OCI-LY1 (cell line): ENCODE data around the gene CACNG3.
"Not testable (repeated sequence)": the region's sequence is repeated elsewhere in the genome, so short reads cannot be mapped to it uniquely, and the experiment has no call there.

ENCODE experiments used
- H2AFZ ChIP-seq: fragments of 200-600 bp; sonication (generic), shearing (Covaris generic); 2 replicates; pipeline ENCODE4 v1.6.0; 2014; ENCODE audit warnings: antibody characterized with exemption, mild to moderate bottlenecking, low read length
- H3F3A ChIP-seq: fragments of 200-600 bp; sonication (generic), shearing (Covaris generic); 2 replicates; pipeline ENCODE4 v1.6.0; 2014; ENCODE audit warnings: mild to moderate bottlenecking, antibody characterized with exemption, low read length, moderate library complexity; ENCODE audit not compliant: insufficient read depth
- H3K27ac ChIP-seq: fragments of 200-600 bp; sonication (generic); 2 replicates; pipeline ENCODE4 v1.5.1; 2014; ENCODE audit warnings: low read length, mixed run types, mild to moderate bottlenecking, low read depth; ENCODE audit not compliant: poor library complexity, severe bottlenecking
- H3K27me3 ChIP-seq: fragments of 200-600 bp; sonication (generic); 2 replicates; pipeline ENCODE4 v1.6.0; 2014; ENCODE audit warnings: antibody characterized with exemption, mild to moderate bottlenecking, low read length, moderate library complexity; ENCODE audit not compliant: insufficient read depth
- H3K36me3 ChIP-seq: fragments of 200-600 bp; sonication (generic); 2 replicates; pipeline ENCODE4 v1.6.1; 2014; ENCODE audit warnings: mild to moderate bottlenecking, antibody characterized with exemption, low read length, moderate library complexity, mixed read lengths; ENCODE audit not compliant: insufficient read depth
- H3K4me1 ChIP-seq: fragments of 200-600 bp; sonication (generic); 2 replicates; pipeline ENCODE4 v1.5.1; 2014; ENCODE audit warnings: mild to moderate bottlenecking, low read length, moderate library complexity; ENCODE audit not compliant: insufficient read depth, severe bottlenecking
- H3K4me2 ChIP-seq: fragments of 200-600 bp; sonication (generic), shearing (Covaris generic); 2 replicates; pipeline ENCODE4 v1.6.1; 2014; ENCODE audit warnings: low read length
- H3K4me3 ChIP-seq: fragments of 200-600 bp; sonication (generic); 2 replicates; pipeline ENCODE4 v1.5.1; 2014; ENCODE audit warnings: low read length, low read depth, mild to moderate bottlenecking, mixed read lengths; ENCODE audit not compliant: poor library complexity, severe bottlenecking
- H3K79me2 ChIP-seq: fragments of 200-600 bp; shearing (Covaris generic); 2 replicates; pipeline ENCODE4 v1.6.1; 2016; ENCODE audit warnings: mixed run types, low read length, mixed read lengths; ENCODE audit not compliant: insufficient read depth
- H3K9ac ChIP-seq: fragments of 200-600 bp; sonication (generic), shearing (Covaris generic); 2 replicates; pipeline ENCODE4 v1.6.1; 2014; ENCODE audit warnings: mild to moderate bottlenecking, low read length, mixed read lengths
- H3K9me2 ChIP-seq: fragments of 200-600 bp; sonication (generic), shearing (Covaris generic); 2 replicates; pipeline ENCODE4 v1.6.1; 2014; ENCODE audit warnings: low read depth, mild to moderate bottlenecking, low read length, mixed read lengths
- H3K9me3 ChIP-seq: fragments of 200-600 bp; shearing (Covaris generic); 2 replicates; pipeline ENCODE4 v1.6.1; 2014; ENCODE audit warnings: low read length, mixed read lengths
- H4K20me1 ChIP-seq: fragments of 200-600 bp; sonication (generic), shearing (Covaris generic); 2 replicates; pipeline ENCODE4 v1.6.0; 2016; ENCODE audit warnings: mild to moderate bottlenecking, low read length; ENCODE audit not compliant: insufficient read depth
- CTCF ChIP-seq: fragments of 200-600 bp; sonication (generic), shearing (Covaris generic); IDR thresholded peaks from 2 replicates; pipeline ENCODE4 v1.5.1; 2017; ENCODE audit warnings: mild to moderate bottlenecking, antibody characterized with exemption, low read length, moderate library complexity, mixed read lengths
- EZH2 ChIP-seq: fragments of 200-600 bp; sonication (generic), shearing (Covaris generic); IDR thresholded peaks from 2 replicates; pipeline ENCODE4 v1.8.0; 2017; ENCODE audit warnings: borderline replicate concordance, mixed run types, mild to moderate bottlenecking, antibody characterized with exemption, low read length, moderate library complexity, mixed read lengths

Gene CACNG3

DNA sequence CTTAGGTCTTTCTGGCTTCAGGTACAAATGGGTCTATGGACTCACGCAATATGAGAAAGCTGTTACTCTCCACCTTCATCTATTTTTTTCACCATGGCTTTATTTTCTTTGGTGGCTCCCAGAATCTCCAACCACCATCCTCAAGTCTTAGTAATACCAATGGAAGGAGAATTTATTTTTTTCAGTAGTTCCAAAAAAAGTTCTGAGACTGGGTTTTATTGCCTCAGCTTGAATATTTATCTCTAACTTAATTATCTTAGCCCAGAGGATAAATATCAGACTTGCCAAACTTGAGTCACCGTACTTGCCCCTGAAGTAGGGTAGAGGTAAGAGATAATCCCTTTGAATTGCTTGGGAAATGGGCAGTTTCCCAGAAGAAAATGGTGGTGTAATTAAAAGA is 23.2 kb upstream of the CACNG3 start:
- no peaks in the 10 kb centered on the region for H4K20me1 ChIP-seq
- no peaks in the 10 kb centered on the region for H3K9me2 ChIP-seq
- no peak overlapping the region for H3K4me3 ChIP-seq
- TF ChIP-seq EZH2 (no peak), CTCF (no peak)
- H3K4me2 ChIP-seq = no peak overlapping the region
- H3K36me3 ChIP-seq = no peaks in the 10 kb centered on the region
- no peak overlapping the region for H3K27ac ChIP-seq
- H3K9me3 ChIP-seq = no peaks in the 10 kb centered on the region
- no peaks in the 10 kb centered on the region for H3K4me1 ChIP-seq
- H3K79me2 ChIP-seq = no peaks in the 10 kb centered on the region
- H3F3A ChIP-seq = no peaks in the 10 kb centered on the region
- H2AFZ ChIP-seq = no peak overlapping the region
- H3K9ac ChIP-seq = no peak overlapping the region
- no peaks in the 10 kb centered on the region for H3K27me3 ChIP-seq

- H3K4me3 ChIP-seq = no peak overlapping the region
- H3K27me3 ChIP-seq = no peaks in the 10 kb centered on the region
- no peaks in the 10 kb centered on the region; the same call in 1 of the 2 replicates for H3K9me3 ChIP-seq
- no peak overlapping the region for H3K27ac ChIP-seq
- no peak overlapping the region for H3K9ac ChIP-seq
- no peaks in the 10 kb centered on the region for H3K4me1 ChIP-seq
- no peaks in the 10 kb centered on the region for H4K20me1 ChIP-seq
- no peaks in the 10 kb centered on the region for H3K79me2 ChIP-seq
- H3K9me2 ChIP-seq = no peaks in the 10 kb centered on the region
- H2AFZ ChIP-seq = no peak overlapping the region
- H3K36me3 ChIP-seq = no peaks in the 10 kb centered on the region
- H3K4me2 ChIP-seq = no peak overlapping the region
- no peaks in the 10 kb centered on the region for H3F3A ChIP-seq
- TF ChIP-seq EZH2 = no peak
- TF ChIP-seq CTCF = no peak
Observed at GRCh38 chr16:24234737-24235136, 21.4 kb upstream of the CACNG3 start.

GRCh38 chr16:24235806-24236205 is 20.3 kb upstream of the CACNG3 start:
- TF ChIP-seq CTCF = no peak
- TF ChIP-seq EZH2 = no peak
- H3K4me3 ChIP-seq = no peak overlapping the region

DNA sequence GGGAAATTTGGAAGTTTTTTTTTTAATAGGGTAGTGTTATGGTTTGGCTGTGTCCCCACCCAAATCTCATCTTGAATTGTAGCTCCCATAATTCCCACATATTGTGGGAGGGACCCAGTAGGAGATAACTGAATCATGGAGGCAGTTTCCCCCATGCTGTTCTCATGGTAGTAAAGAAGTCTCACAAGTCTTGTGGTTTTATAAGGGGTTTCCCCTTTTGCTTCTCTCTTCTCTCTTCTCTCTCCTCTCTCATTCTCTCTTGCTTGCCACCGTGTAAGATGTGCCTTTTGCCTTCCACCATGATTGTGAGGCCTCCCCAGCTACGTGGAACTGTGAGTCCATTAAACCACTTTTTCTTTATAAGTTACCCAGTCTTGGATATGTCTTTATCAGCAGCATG is 17.3 kb upstream of the CACNG3 start:
- not testable (repeated sequence) for H3K4me1 ChIP-seq, H3K27ac ChIP-seq, H3K79me2 ChIP-seq, H3F3A ChIP-seq, H2AFZ ChIP-seq, H3K4me2 ChIP-seq, H4K20me1 ChIP-seq, H3K9me2 ChIP-seq, H3K4me3 ChIP-seq, H3K27me3 ChIP-seq, H3K36me3 ChIP-seq, H3K9ac ChIP-seq, H3K9me3 ChIP-seq

More at GRCh38 chr16:24235806-24236205, 20.3 kb upstream of the CACNG3 start:
- Histone ChIP-seq H3K27ac (no peak overlapping the region), H3K79me2 (no peaks in the 10 kb centered on the region), H3K4me1 (no peaks in the 10 kb centered on the region), H3K9me3 (no peaks in the 10 kb centered on the region; the same call in 1 of the 2 replicates), H3K9ac (no peak overlapping the region), H3K4me2 (no peak overlapping the region), H3F3A (no peaks in the 10 kb centered on the region), H2AFZ (no peak overlapping the region), H3K36me3 (no peaks in the 10 kb centered on the region), H3K27me3 (no peaks in the 10 kb centered on the region), H4K20me1 (no peaks in the 10 kb centered on the region), H3K9me2 (no peaks in the 10 kb centered on the region)
